Fibroblast of the aortic adventitia (primary cell): ENCODE data around the gene LITAF. TPM values are rescaled to one million over a fixed set of nuclear protein-coding genes. Genes with fewer than 3 reads are reported as not detected.
"Not testable (repeated sequence)": the region's sequence is repeated elsewhere in the genome, so short reads cannot be mapped to it uniquely, and the experiment has no call there.

Source experiments
- DNase-seq: peaks from one replicate; pipeline ENCODE4 v3.0.0-alpha.2; 2010; ENCODE audit warnings: low read depth
- H3K4me3 ChIP-seq: 2 replicates; pipeline ENCODE4 v1.5.1; 2011; ENCODE audit warnings: low read depth, mild to moderate bottlenecking, control low read depth, low read length, moderate library complexity
- CTCF ChIP-seq: IDR thresholded peaks from 2 replicates; pipeline ENCODE4 v1.5.1; 2011; ENCODE audit warnings: mild to moderate bottlenecking, low read length, control low read depth, inconsistent platforms; ENCODE audit not compliant: insufficient read depth
- total RNA-seq: library from RNA; depleted of rRNA; stranded (reverse); fragments of >200 nt; gene quantifications from 2 replicates; pipeline ENCODE4 v1.2.3, GENCODE V29; 2012; ENCODE audit warnings: low replicate concordance

The LITAF gene
- total RNA-seq, 1 donor, result 44.6 TPM

- no peak for TF ChIP-seq CTCF
- H3K4me3 ChIP-seq, result no peak overlapping the region
- no peak for DNase-seq
Observed at GRCh38 chr16:11507991-11508390, 78.7 kb downstream of the LITAF start.

DNA sequence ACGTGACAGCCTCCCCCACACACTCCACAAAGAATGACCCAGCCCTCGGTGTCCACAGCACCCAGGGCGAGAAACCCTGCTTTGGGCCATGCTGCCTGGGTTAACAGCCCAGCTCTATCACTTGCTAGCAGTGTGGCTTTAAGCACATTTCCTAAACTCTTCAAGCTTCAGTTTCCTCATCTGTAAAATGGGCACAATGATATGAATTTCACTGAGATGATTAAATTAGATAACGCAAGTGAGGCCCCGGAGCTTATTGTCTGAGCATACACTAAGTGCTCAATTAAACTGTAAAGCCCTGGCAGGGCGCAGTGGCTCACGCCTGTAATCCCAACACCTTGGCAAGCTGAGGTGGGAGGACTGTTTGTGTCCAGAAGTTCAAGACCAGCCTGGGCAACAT lies 79.4 kb downstream of the LITAF start:
- TF ChIP-seq CTCF, result no peak
- no peak overlapping the region for H3K4me3 ChIP-seq
- DNase-seq, result no peak

DNA sequence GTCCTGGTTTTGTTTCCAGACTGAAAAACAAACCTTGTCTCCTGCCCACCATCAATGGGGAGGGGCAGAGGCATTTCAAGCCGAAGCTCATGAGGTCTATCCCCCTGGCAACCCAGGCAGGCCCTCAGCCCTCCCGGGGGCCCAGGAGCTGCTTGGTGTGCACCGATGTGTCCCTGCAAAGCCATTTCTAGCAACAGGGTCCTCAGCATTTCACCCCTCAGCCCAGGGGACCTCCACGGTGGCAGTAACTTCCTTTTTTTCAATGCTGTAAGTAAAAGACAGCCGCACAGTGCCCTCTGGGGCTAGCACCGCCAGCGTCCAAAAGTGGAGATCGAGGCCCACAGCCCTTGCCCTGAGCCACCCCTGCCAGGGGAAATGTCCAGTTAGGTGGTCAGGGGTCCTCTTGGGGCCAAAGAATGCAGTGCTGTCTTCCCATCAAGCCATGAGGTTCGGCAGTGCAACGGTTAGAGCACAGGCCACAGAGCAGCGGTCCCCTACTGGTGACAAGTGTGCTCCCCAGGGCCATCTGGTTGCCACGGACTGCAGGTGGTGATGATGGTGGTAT lies 79.9 kb downstream of the LITAF start:
- no peak for TF ChIP-seq CTCF
- H3K4me3 ChIP-seq, result no peak overlapping the region
- DNase-seq, result no peak

DNA sequence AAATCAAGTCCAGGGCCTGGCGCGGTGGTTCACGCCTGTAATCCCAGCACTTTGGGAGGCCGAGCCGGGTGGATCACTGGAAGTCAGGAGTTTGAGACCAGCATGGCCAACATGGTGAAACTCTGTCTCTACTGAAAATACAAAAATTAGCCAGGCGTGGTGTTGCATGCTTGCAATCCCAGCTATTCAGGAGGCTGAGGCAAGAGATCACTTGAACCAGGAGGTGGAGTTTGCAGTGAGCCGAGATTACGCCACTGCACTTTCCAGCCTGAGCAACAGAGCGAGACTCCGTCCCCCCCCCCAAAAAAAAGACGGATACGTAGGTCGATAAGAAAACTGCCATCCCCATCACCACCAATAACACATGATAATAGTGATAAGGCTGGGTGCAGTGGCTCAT lies 82.5 kb downstream of the LITAF start:
- not testable (repeated sequence) for DNase-seq, H3K4me3 ChIP-seq

DNA sequence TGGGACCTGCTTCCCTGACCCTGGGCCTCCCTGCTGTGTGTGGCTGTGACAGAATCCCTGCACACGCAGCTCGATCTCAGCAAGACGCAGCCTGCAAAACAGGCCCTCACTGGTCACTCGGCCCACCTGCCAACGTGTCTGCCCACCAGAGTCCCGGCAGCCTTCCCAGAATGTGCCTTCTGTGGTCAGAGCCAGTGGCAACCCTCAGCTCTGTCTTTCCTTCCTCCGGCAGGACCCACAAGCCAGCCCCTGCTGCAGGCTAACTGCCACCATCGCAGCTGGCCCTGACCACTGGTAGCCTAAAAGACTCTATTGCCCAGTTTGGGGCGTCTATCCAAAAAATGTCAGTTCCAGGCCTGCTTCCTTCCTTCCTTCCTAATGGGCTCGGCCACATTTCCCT lies 83.2 kb downstream of the LITAF start:
- TF ChIP-seq CTCF, result no peak
- H3K4me3 ChIP-seq, result no peak overlapping the region
- DNase-seq, result no peak

DNA sequence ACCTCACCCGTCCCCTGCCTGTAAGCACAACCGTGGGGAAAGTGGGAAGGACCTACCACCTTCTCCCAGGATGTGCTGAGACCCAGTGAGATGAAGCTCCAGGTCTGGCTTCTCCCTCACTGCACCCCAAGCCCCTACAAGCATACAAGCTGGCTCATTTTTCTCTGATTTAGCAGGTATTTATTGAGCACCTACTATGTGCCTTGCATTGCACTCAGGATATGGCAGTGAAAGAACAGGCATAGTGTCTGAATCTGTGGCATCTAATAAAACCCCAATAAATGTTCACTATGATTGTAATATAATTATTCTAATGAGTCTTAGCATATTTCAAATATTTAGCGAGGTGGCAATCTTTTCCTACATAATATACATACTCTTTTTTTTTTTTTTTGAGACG lies 84.5 kb downstream of the LITAF start:
- DNase-seq, result no peak
- no peak for TF ChIP-seq CTCF
- H3K4me3 ChIP-seq, result no peak overlapping the region

- DNase-seq, result no peak
- TF ChIP-seq CTCF, result no peak
- no peak overlapping the region for H3K4me3 ChIP-seq
Observed at GRCh38 chr16:11501632-11502031, 85.1 kb downstream of the LITAF start.
